MM.1S (cell line): ENCODE data around the gene KIAA1755.

Experiments used
- CTCF ChIP-seq: fragments of 300-600 bp; sonication (generic); IDR thresholded peaks from 2 replicates; pipeline ENCODE4 v1.5.1; 2016; ENCODE audit warnings: antibody characterized with exemption, low read length, mixed read lengths
- EZH2phosphoT487 ChIP-seq: fragments of 300-600 bp; sonication (generic); IDR thresholded peaks from 2 replicates; pipeline ENCODE4 v1.6.1; 2018; ENCODE audit warnings: antibody characterized with exemption, low read length

- no peak for TF ChIP-seq CTCF
- TF ChIP-seq EZH2phosphoT487, result no peak
Measured at GRCh38 chr20:38266426-38266825, 5.9 kb upstream of the KIAA1755 start.
